DMS153 (cell line): ENCODE results near the gene USP15.

Experiments used
- DNase-seq: peaks from one replicate; lab custom pipeline; 2025; lab: John Stamatoyannopoulos, UW

USP15 gene

DNA sequence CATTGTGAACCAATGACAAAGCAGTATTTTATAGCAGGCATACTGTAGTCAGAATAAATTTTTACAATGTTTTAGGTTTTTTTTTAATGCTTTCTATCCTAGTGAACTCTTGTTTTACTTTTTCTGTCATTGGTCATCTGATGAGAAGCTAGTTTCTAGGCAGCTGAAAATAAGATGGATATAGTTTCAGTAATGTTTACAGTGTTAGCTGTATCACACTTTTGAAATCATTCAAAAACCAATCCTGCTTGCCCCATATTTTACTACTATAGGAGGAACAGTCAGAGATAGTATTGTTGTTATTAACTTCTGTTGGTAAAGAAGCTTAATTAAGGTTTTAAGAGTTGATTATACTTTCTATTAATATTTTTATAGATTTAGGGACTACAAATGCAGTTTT is 24.5 kb downstream of the USP15 start:
- DNase-seq = no peak

DNA sequence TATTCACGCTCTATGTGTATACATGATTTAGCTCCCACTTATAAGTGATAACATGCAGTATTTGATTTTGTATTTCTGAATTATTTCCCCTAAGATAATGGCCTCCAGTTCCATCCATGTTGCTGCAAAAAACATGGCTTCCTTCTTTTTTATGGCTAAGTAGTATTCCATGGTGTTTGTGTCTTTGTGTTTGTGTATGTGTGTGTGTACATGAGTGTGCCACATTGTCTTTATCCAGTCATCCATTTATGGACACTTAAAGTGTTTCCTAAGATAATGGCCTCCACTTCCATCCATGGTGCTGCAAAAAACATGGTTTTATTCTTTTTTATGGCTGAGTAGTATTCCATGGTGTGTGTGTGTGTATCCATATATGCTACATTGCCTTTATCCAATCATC is 25.1 kb downstream of the USP15 start:
- DNase-seq = no peak

- DNase-seq = no peak
Observed at GRCh38 chr12:62288328-62288727, 28.1 kb downstream of the USP15 start.

DNA sequence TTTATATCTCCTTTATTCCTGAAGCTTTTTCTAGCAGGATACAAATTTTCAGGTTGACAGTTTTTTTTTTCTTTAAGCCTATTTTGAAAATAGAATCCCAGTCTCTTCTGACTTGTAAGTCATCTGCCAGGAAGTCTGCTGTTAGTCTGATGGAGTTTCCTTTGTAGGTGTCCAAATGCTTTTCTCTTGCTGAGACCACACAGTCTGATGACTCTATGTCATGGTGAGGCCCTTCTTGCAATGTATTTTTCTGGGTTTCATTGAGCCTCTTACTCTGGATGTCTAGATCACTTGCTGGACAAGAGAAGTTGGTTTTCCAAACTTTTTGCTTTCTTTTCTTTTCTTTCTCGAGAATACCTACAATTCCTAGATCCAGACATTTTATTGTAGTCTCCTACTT is 30.6 kb downstream of the USP15 start:
- no peak for DNase-seq

GRCh38 chr12:62291864-62292760 is 31.9 kb downstream of the USP15 start:
- no peak for DNase-seq

DNA sequence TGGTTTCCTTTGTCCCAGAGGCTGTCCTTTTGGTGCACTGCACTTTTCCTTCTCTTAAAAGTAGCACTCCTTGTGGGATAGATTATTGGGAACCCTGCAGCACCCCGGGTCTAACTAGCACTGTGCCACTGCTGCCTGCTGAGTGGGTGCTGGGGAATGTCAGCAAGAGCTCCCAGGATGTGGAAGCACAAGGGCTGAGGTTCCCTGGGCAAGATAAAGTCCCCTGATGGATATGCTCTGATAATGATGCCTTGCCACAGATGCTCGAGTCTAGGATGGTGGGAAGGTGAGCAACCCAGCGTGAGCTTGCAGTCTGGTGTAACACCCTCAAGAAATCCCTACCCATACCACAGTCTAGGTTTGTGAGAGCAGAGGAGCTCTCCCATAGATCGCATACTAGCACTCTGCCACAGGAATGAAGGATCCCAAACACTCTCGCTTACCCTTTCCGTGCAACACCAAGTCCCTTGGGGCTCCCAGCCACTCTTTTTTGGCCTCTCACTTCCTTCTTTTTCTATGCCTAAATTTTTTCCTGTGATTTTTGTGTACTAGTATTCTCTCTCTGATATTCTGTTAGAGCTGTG is 32.6 kb downstream of the USP15 start:
- no peak for DNase-seq

GRCh38 chr12:62294378-62294777 is 34.2 kb downstream of the USP15 start:
- DNase-seq = no peak

GRCh38 chr12:62296001-62296400 is 35.8 kb downstream of the USP15 start:
- no peak for DNase-seq

DNA sequence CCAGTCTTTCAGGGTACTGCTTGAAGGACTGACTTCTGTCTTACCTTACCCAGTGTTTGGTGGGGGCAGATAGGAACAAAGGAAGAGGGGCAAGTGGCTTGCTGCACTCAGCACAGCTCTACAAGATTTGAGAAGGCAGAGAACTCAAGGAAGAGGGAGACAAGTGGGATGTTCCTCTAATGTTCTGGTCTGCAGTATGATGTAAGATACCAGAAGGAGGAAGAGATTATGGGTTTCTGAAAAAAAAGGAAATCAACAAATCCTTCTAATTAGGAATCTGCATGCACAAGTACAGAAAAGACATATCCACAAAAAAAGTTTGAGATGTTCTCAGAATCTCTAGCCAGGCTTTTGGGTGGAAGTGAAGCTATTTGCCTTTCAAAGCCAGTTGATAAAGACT is 37.1 kb downstream of the USP15 start:
- no peak for DNase-seq

DNA sequence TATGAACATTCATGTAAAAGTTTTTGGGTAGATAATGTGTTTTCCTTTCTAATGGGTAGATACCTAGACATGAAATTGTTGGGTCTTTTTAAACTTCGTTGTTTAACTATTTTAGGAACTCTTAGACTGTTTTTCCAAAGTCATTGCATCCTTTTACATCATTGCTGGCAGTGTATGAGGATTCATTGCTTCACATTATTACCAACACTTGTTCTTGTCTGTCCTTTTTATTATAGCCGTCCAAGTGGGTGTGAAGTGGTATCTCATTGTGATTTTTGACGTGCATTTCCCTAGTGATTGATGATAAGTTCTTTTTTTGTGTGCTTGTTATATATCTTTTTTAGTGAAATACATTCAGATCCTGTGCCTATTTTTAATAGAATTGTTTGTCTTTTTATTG is 39.4 kb downstream of the USP15 start:
- no peak for DNase-seq

- DNase-seq = no peak
Observed at GRCh38 chr12:62301080-62301798, 41.0 kb downstream of the USP15 start.

DNA sequence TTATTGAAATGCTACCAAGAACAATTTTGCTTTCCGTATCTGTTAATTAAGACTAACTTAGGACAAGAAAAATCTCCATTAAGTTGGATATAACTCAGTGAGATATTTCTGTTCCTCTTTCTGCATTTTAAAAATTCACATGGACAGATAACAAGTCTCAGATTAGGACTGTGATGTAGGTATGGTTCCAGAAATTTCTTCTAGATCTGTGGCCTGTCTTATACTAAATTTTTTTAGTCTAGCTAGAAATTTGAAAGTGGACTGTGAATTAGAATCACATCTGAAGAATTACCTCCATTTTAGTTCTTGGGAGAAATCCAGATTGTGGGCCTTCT is 41.6 kb downstream of the USP15 start:
- no peak for DNase-seq

GRCh38 chr12:62304560-62304959 is 44.4 kb downstream of the USP15 start:
- DNase-seq = no peak

DNA sequence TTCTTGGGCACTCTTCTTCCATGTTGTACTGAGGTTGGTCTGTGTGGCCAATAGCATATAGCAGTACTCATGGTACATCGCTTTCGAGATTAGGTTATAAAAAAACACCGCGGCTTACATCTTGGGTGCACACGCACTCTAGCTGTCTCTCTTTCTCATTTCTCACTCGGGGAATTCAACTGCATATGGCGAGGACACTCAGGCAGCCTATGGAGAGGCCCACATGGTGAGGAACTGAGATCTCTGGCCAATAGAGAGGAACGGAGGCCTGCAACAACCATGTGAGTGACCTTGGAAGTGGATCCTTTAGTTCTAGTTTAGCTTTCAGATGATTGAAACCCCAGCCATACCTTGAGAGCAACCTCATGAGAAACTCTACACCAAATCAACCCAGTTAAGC is 45.6 kb downstream of the USP15 start:
- DNase-seq = no peak

DNA sequence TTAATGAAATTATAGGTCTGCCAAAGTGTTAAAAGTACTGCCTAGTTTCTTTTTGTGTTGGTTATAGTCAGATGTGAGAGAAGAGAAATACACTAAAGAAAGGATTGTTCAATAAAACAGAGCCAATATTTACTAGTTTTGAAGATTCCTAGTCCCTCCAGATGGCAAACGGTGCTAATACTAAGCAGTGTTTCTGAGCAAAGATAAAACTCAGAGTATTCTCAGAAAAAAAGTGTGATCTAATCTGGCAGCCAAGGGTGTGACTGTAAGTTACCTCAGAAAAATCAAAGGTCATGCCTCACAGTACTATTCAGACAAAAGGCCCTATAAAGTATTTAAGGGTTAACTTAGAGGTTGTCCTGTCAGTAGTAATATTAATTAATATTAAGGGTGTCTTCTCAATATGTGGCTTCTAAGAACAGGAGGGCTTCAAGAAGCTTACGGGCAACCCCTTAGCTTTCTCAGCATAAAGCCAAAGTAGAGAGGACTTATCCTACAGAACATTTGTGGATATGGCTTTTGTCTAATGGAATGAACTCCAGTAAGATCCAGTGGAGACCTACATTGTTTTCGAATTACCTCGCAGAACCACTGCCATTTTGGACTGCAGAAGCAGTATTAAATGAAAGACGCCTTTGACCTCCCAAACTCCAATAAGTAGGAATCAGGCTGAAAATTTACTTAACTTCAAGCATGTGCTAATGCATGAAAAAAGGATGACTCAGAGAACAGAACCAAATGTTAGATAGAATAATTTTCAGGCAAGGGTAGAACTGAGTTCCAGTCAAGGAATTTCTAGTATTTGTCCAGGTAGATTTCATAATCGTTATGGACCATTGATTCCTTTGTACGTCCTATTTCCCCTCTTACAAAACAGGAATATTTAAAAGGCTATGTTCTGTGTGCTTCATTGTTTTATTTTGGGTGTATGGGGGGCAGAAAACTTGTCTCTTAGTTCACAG is 46.6 kb downstream of the USP15 start:
- no peak for DNase-seq

DNA sequence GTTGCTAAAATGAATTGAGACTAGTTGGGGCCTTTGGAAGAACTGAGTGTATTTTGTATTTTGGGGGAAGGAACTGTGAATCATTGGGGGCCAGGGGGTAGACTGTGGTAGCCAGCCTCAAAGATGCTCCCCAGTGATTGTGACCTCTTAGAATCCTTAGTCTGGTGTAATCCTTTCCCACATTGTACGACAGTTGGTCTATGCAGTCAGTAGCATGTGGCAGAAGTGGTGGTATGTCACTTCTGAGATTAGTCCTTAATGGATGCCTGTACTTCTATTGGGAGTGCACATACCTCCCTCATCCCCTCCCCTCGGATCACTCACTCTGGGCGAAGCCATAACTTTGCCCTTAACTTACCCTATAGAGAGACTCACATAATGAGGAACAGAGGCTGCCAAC is 48.0 kb downstream of the USP15 start:
- no peak for DNase-seq

- no peak for DNase-seq
Observed at GRCh38 chr12:62313727-62314380, 53.6 kb downstream of the USP15 start.

DNA sequence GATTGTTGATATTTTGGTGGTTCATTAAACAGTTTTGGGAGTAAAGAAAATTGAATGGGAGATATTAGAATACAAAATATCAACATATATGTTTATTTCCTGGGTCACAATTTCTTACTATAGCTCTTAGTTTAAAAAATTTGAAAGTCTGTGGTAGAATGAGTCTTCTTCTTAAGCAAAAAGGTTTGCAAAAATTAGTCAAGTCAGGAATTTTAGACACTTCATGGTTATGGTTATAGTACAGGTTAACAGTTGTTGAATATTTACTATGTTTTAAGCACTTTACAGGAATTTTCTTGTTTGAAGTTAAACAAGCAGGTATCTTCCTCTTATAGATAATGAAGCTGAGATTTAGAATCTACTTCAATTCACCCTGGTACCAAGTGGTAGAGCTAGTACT is 56.8 kb downstream of the USP15 start:
- no peak for DNase-seq

DNA sequence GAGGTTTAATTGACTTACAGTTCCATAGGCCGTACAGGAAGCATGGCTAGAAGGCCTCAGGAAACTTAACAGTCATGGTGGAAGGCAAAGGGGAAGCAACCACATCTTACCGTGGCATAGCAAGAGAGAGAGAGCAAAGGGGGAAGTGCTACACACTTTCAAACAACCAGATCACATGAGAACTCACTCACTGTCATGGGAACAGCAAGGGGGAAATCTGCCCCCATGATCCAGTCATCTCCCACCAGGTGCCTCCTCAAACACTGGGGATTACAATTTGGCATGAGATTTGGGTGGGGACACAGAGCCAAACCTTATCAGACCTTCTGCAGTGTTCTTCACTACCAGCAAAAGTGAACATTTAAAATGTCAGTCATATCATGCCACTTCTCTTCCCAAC is 58.9 kb downstream of the USP15 start:
- no peak for DNase-seq

DNA sequence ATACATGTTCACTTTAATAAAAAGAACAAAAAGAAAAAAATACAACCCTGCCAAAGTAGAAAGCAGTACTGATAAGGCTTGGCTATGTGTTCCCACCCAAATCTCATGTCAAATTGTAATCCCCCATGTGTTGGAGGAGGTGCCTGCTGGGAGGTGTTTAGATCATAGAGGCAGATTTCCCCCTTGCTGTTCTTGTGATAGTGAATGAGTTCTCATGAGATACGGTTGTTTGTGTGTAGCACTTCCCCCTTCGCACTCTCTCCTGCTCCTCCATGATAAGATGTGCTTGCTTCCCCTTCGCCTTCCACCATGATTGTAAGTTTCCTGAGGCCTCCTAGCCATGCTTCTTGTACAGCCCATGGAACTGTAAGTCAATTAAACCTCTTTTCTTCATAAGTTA is 59.9 kb downstream of the USP15 start:
- DNase-seq = no peak

GRCh38 chr12:62323386-62323785 is 63.2 kb downstream of the USP15 start:
- DNase-seq = no peak
